H9 (cell line): ENCODE measurements around the gene ADAD2. TPM values are rescaled to one million over a fixed set of nuclear protein-coding genes. Genes with fewer than 3 reads are reported as not detected.
"Not testable (repeated sequence)": the region's sequence is repeated elsewhere in the genome, so short reads cannot be mapped to it uniquely, and the experiment has no call there.

ENCODE experiments used
- DNase-seq: peaks from one replicate; pipeline ENCODE4 v3.0.0-alpha.2; 2017
- H2AFZ ChIP-seq: one replicate; pipeline ENCODE4 v1.6.1; 2013; ENCODE audit warnings: mild to moderate bottlenecking, low read length, control low read depth, moderate library complexity
- H2AK5ac ChIP-seq: 2 replicates; pipeline ENCODE4 v1.6.1; 2013; ENCODE audit warnings: low read length, control low read depth, mixed read lengths; ENCODE audit not compliant: insufficient read length
- H2BK120ac ChIP-seq: one replicate; pipeline ENCODE4 v1.6.1; 2013; ENCODE audit warnings: low read depth, mild to moderate bottlenecking, low read length, control low read depth, inconsistent platforms; ENCODE audit not compliant: poor library complexity, severe bottlenecking
- H2BK12ac ChIP-seq: 2 replicates; pipeline ENCODE4 v1.6.1; 2013; ENCODE audit warnings: low read length, control low read depth, mixed read lengths, low read depth; ENCODE audit not compliant: insufficient read length
- H2BK15ac ChIP-seq: 2 replicates; pipeline ENCODE4 v1.6.1; 2013; ENCODE audit warnings: low read depth, low read length, control low read depth
- H2BK20ac ChIP-seq: one replicate; pipeline ENCODE4 v1.6.1; 2013; ENCODE audit warnings: low read depth, mild to moderate bottlenecking, low read length, control low read depth, inconsistent platforms; ENCODE audit not compliant: poor library complexity, severe bottlenecking
- H2BK5ac ChIP-seq: 2 replicates; pipeline ENCODE4 v1.6.1; 2013; ENCODE audit warnings: low read length, control low read depth, mixed read lengths; ENCODE audit not compliant: insufficient read length
- H3K14ac ChIP-seq: 2 replicates; pipeline ENCODE4 v1.6.1; 2013; ENCODE audit warnings: low read length, control low read depth; ENCODE audit not compliant: insufficient read depth
- H3K18ac ChIP-seq: 2 replicates; pipeline ENCODE4 v1.6.1; 2013; ENCODE audit warnings: low read depth, mild to moderate bottlenecking, mixed read lengths, low read length, control low read depth; ENCODE audit not compliant: insufficient read length
- H3K23ac ChIP-seq: 2 replicates; pipeline ENCODE4 v1.6.1; 2013; ENCODE audit warnings: low read length, control low read depth, mixed read lengths, low read depth; ENCODE audit not compliant: insufficient read length
- H3K23me2 ChIP-seq: 2 replicates; pipeline ENCODE4 v1.6.1; 2013; ENCODE audit warnings: low read depth, mild to moderate bottlenecking, mixed read lengths, low read length, control low read depth; ENCODE audit not compliant: insufficient read length, poor library complexity, severe bottlenecking
- H3K27ac ChIP-seq: 2 replicates; pipeline ENCODE4 v1.5.1; 2013; ENCODE audit warnings: low read length, control low read depth, mixed read lengths, low read depth; ENCODE audit not compliant: insufficient read length
- H3K27me3 ChIP-seq: 2 replicates; pipeline ENCODE4 v1.6.1; 2013; ENCODE audit warnings: low read length, control low read depth, inconsistent platforms; ENCODE audit not compliant: insufficient read depth
- H3K4ac ChIP-seq: 2 replicates; pipeline ENCODE4 v1.6.1; 2013; ENCODE audit warnings: low read depth, mild to moderate bottlenecking, control low read depth, inconsistent platforms, low read length, moderate library complexity
- H3K4me1 ChIP-seq: 2 replicates; pipeline ENCODE4 v1.6.1; 2013; ENCODE audit warnings: low read length, control low read depth, inconsistent platforms; ENCODE audit not compliant: insufficient read depth
- H3K4me2 ChIP-seq: 2 replicates; pipeline ENCODE4 v1.6.1; 2013; ENCODE audit warnings: low read length, control low read depth, mixed read lengths; ENCODE audit not compliant: insufficient read length, insufficient read depth
- H3K56ac ChIP-seq: 2 replicates; pipeline ENCODE4 v1.6.1; 2013; ENCODE audit warnings: low read depth, mild to moderate bottlenecking, mixed read lengths, low read length, control low read depth; ENCODE audit not compliant: insufficient read length
- H3K79me1 ChIP-seq: 2 replicates; pipeline ENCODE4 v1.6.1; 2013; ENCODE audit warnings: low read depth, mild to moderate bottlenecking, moderate library complexity, low read length, control low read depth, inconsistent platforms; ENCODE audit not compliant: insufficient read depth, poor library complexity, severe bottlenecking
- H3K79me2 ChIP-seq: 2 replicates; pipeline ENCODE4 v1.6.1; 2013; ENCODE audit warnings: low read length, control low read depth, inconsistent platforms; ENCODE audit not compliant: insufficient read depth
- H3K9ac ChIP-seq: 2 replicates; pipeline ENCODE4 v1.6.1; 2013; ENCODE audit warnings: low read length, control low read depth, mixed read lengths; ENCODE audit not compliant: insufficient read length; ENCODE audit errors: extremely low read depth
- H3K9me3 ChIP-seq: one replicate; pipeline ENCODE4 v1.6.1; 2013; ENCODE audit warnings: low read depth, low read length, inconsistent platforms; ENCODE audit not compliant: control insufficient read depth
- H3T11ph ChIP-seq: one replicate; pipeline ENCODE4 v1.6.1; 2013; ENCODE audit warnings: mild to moderate bottlenecking, low read length, control low read depth, inconsistent platforms
- H4K20me1 ChIP-seq: one replicate; pipeline ENCODE4 v1.6.1; 2013; ENCODE audit not compliant: control insufficient read depth, insufficient read length, insufficient read depth
- H4K5ac ChIP-seq: 2 replicates; pipeline ENCODE4 v1.6.1; 2013; ENCODE audit warnings: low read depth, mild to moderate bottlenecking, mixed read lengths, low read length, control low read depth; ENCODE audit not compliant: insufficient read length
- H4K8ac ChIP-seq: replicated peaks from 2 replicates; pipeline ENCODE4 v1.6.1; 2013; ENCODE audit warnings: low read length, control low read depth, mixed read lengths, low read depth; ENCODE audit not compliant: insufficient read length
- H4K91ac ChIP-seq: 2 replicates; pipeline ENCODE4 v1.6.1; 2013; ENCODE audit warnings: low read depth, mild to moderate bottlenecking, moderate library complexity, mixed read lengths, low read length, control low read depth; ENCODE audit not compliant: insufficient read length
- H3K27ac Mint-ChIP-seq, 3 experiments: 2 replicates in 2 of 3; 3 replicates in 1 of 3; pipeline ENCODE4 v1.8.0; 2020 to 2021; ENCODE audit warnings: mixed read lengths in 3 of 3, mild to moderate bottlenecking in 1 of 3, moderate library complexity in 1 of 3
- H3K27me3 Mint-ChIP-seq: 2 replicates; pipeline ENCODE4 v1.8.0; 2021; ENCODE audit warnings: low read depth, mild to moderate bottlenecking, moderate library complexity, mixed read lengths
- H3K36me3 Mint-ChIP-seq, 3 experiments: 2 replicates in 2 of 3; 3 replicates in 1 of 3; pipeline ENCODE4 v1.8.0; 2020 to 2021; ENCODE audit warnings: low read depth in 3 of 3, mixed read lengths in 3 of 3; ENCODE audit not compliant: insufficient read depth in 1 of 3
- H3K4me1 Mint-ChIP-seq, 2 experiments: 2 replicates each; pipeline ENCODE4 v1.8.0; 2020; ENCODE audit warnings: mixed read lengths in 2 of 2
- H3K4me3 Mint-ChIP-seq, 2 experiments: 2 replicates in 1 of 2; 3 replicates in 1 of 2; pipeline ENCODE4 v1.8.0; 2020 to 2021; ENCODE audit warnings: mild to moderate bottlenecking in 2 of 2, mixed read lengths in 2 of 2, moderate library complexity in 1 of 2
- H3K9me3 Mint-ChIP-seq, 2 experiments: 2 replicates in 1 of 2; 3 replicates in 1 of 2; pipeline ENCODE4 v1.8.0; 2020; ENCODE audit warnings: mild to moderate bottlenecking in 2 of 2, mixed read lengths in 2 of 2, moderate library complexity in 1 of 2
- CTCF ChIP-seq: fragments of 200-600 bp; sonication (generic); conservative IDR thresholded peaks from 3 replicates; pipeline ENCODE4 v1.8.0; 2021; ENCODE audit warnings: antibody characterized with exemption, mild to moderate bottlenecking
- WGBS: extraction: QIAGEN DNeasy Blood & Tissue Kit; methylation state at CpG from one replicate; pipeline ENCODE4 v1.1.7; 2013; ENCODE audit warnings: missing lambda C conversion rate, low lambda C conversion rate, mixed read lengths; ENCODE audit not compliant: insufficient read length; ENCODE audit errors: extremely low coverage; 5-methylcytosine and 5-hydroxymethylcytosine counted together
- total RNA-seq: library from RNA; stranded (reverse); gene quantifications from 2 replicates; pipeline ENCODE4 v1.2.1, GENCODE V29; 2021

ADAD2 gene
- total RNA-seq, 1 experiment from 2014 or later = 1.0 TPM

DNA sequence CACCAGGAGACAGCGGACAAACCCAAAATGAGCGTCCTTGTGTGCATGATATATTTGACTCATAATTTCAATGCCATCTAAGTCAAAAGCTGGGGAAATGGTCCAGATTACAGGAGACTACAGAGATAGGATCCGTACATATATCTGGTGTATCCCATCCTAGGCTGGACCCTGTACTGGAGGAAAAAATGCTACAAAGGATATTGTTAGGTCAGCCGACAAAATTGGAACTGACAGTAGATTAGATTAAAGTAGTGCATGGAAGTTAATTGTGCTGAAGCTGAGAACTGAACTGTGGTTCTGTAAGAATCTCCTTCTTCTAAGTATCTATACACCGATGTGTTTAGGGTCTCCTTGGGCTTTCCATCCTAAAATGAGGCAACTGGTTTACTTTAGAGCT lies 24.6 kb downstream of the ADAD2 start:
- Histone ChIP-seq H4K91ac (no peak overlapping the region), H3K56ac (no peak overlapping the region), H3K4me2 (no peak overlapping the region), H3K23ac (no peak overlapping the region), H3T11ph (no peak overlapping the region), H3K79me1 (no peaks in the 10 kb centered on the region), H3K4me1 (no peaks in the 10 kb centered on the region), H3K79me2 (no peaks in the 10 kb centered on the region), H4K20me1 (no peaks in the 10 kb centered on the region), H2AFZ (no peak overlapping the region), H2BK5ac (no peak overlapping the region), H2BK15ac (no peak overlapping the region), H3K4ac (no peak overlapping the region), H4K5ac (no peak overlapping the region), H3K27me3 (no peaks in the 10 kb centered on the region; the same call in 1 of the 2 replicates), H4K8ac (no peak overlapping the region), H3K14ac (no peak overlapping the region), H3K27ac (no peak overlapping the region), H3K23me2 (no peaks in the 10 kb centered on the region), H3K18ac (no peak overlapping the region), H3K9ac (no peak overlapping the region), H2BK20ac (no peak overlapping the region), H2AK5ac (no peak overlapping the region), H2BK12ac (no peak overlapping the region), H2BK120ac (no peak overlapping the region), H3K9me3 (no peaks in the 10 kb centered on the region)
- WGBS = no CpG with 5 or more reads among the region's 5 CpGs
- Mint-ChIP-seq H3K27ac (peak overlapping the region in 1 of 3 experiments; percentile 48; a peak in 1 of 7 replicates), H3K4me3 (no peak overlapping the region), H3K27me3 (peaks cover 6% of the 10 kb centered on the region; the same call in 1 of the 2 replicates), H3K36me3 (no peaks in the 10 kb centered on the region), H3K9me3 (no peaks in the 10 kb centered on the region), H3K4me1 (peaks cover 15 to 20% of the 10 kb centered on the region in 2 experiments)
- no peak for TF ChIP-seq CTCF
- no peak for DNase-seq

DNA sequence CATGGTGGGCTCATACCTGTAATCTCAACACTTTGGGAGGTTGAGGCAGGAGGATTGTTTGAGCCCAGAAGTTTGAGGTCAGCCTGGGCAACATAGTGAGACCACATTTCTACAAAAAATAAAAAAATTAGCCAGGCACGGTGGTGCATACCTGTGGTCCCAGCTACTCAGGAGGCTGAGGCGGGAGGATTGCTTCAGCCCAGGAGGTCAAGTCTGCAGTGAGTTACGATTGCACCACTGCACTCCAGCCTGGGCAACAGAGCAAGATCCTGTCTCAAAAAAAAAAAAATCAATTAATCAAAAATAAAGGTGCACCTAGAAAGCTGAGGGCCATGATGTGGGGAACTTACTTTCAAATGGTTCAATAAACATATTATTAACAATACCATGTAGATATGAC lies 25.2 kb downstream of the ADAD2 start:
- not testable (repeated sequence) for H2AFZ ChIP-seq, H4K20me1 ChIP-seq, DNase-seq, H2BK5ac ChIP-seq, H3K14ac ChIP-seq, H2AK5ac ChIP-seq, H3K36me3 Mint-ChIP-seq, H2BK20ac ChIP-seq, H3K79me2 ChIP-seq, H3K9me3 Mint-ChIP-seq, H3K27me3 ChIP-seq, H2BK12ac ChIP-seq, H4K91ac ChIP-seq, H3K27ac ChIP-seq, H2BK120ac ChIP-seq, H3K9me3 ChIP-seq, H3T11ph ChIP-seq, H3K4me3 Mint-ChIP-seq, H3K23ac ChIP-seq, H3K27me3 Mint-ChIP-seq, H4K8ac ChIP-seq, H2BK15ac ChIP-seq, H4K5ac ChIP-seq, H3K18ac ChIP-seq, H3K56ac ChIP-seq, H3K79me1 ChIP-seq, H3K23me2 ChIP-seq, H3K4me2 ChIP-seq, H3K27ac Mint-ChIP-seq, H3K4ac ChIP-seq, H3K4me1 ChIP-seq, H3K9ac ChIP-seq
- WGBS = no CpG with 5 or more reads among the region's 3 CpGs
- peaks cover 15 to 20% of the 10 kb centered on the region in 2 experiments for H3K4me1 Mint-ChIP-seq
